Mesenchymal stem cell (in vitro differentiated cells and primary cell): ENCODE results near the gene DUSP1.
A peak's percentile ranks its signal among the peaks of the same experiment; 100 is the strongest.

Experiments used
- DNase-seq: peaks from one replicate; pipeline ENCODE4 v3.0.0-alpha.2; 2013
- H2AFZ ChIP-seq: one replicate; pipeline ENCODE4 v1.6.1; 2013; ENCODE audit warnings: low read depth, mild to moderate bottlenecking, control low read depth, inconsistent platforms, low read length, moderate library complexity
- H2AK5ac ChIP-seq: 2 replicates; pipeline ENCODE4 v1.6.1; 2013; ENCODE audit warnings: low read length, moderate library complexity, mild to moderate bottlenecking, inconsistent platforms; ENCODE audit not compliant: severe bottlenecking
- H2BK120ac ChIP-seq: one replicate; pipeline ENCODE4 v1.6.1; 2013; ENCODE audit warnings: low read depth, mild to moderate bottlenecking, inconsistent platforms, low read length, moderate library complexity
- H2BK12ac ChIP-seq, 2 experiments: one replicate each; pipeline ENCODE4 v1.6.1; 2013; ENCODE audit warnings: inconsistent platforms in 2 of 2, low read length in 2 of 2, mild to moderate bottlenecking in 2 of 2, moderate library complexity in 2 of 2, control low read depth in 1 of 2
- H2BK15ac ChIP-seq: one replicate; pipeline ENCODE4 v1.6.1; 2013; ENCODE audit warnings: mild to moderate bottlenecking, low read depth, inconsistent platforms; ENCODE audit not compliant: poor library complexity, severe bottlenecking
- H2BK5ac ChIP-seq: 2 replicates; pipeline ENCODE4 v1.6.1; 2013; ENCODE audit warnings: low read depth, mild to moderate bottlenecking, low read length, control low read depth, inconsistent platforms; ENCODE audit not compliant: poor library complexity, severe bottlenecking
- H3K14ac ChIP-seq, 2 experiments: one replicate each; pipeline ENCODE4 v1.6.1; 2013; ENCODE audit warnings: inconsistent platforms in 2 of 2, low read length in 2 of 2, control low read depth in 1 of 2, mild to moderate bottlenecking in 1 of 2, moderate library complexity in 1 of 2
- H3K18ac ChIP-seq, 2 experiments: one replicate each; pipeline ENCODE4 v1.6.1; 2013; ENCODE audit warnings: inconsistent platforms in 2 of 2, low read length in 2 of 2, control low read depth in 1 of 2, low read depth in 1 of 2, mild to moderate bottlenecking in 1 of 2
- H3K23ac ChIP-seq, 2 experiments: one replicate each; pipeline ENCODE4 v1.6.1; 2013; ENCODE audit warnings: inconsistent platforms in 2 of 2, low read length in 2 of 2, mild to moderate bottlenecking in 2 of 2, moderate library complexity in 2 of 2, control low read depth in 1 of 2
- H3K27ac ChIP-seq: 2 replicates; pipeline ENCODE4 v1.5.1; 2013; ENCODE audit warnings: mild to moderate bottlenecking, moderate library complexity, low read length, control low read depth, inconsistent platforms; ENCODE audit not compliant: poor library complexity, severe bottlenecking
- H3K27me3 ChIP-seq, 2 experiments: 2 replicates each; pipeline versions ENCODE4 v1.6.1 to v1.7.0; 2013; ENCODE audit warnings: low read length in 2 of 2, mild to moderate bottlenecking in 2 of 2, moderate library complexity in 2 of 2, control low read depth in 1 of 2, inconsistent platforms in 1 of 2; ENCODE audit not compliant: control insufficient read depth in 1 of 2, insufficient read depth in 1 of 2
- H3K36me3 ChIP-seq, 2 experiments: 2 replicates each; pipeline versions ENCODE4 v1.6.1 to v1.7.0; 2013; ENCODE audit warnings: low read length in 2 of 2, control low read depth in 1 of 2, inconsistent platforms in 1 of 2, low read depth in 1 of 2, mild to moderate bottlenecking in 1 of 2; ENCODE audit not compliant: insufficient read depth in 2 of 2, control insufficient read depth in 1 of 2
- H3K4ac ChIP-seq, 2 experiments: one replicate each; pipeline ENCODE4 v1.6.1; 2013; ENCODE audit warnings: inconsistent platforms in 2 of 2, low read length in 2 of 2, mild to moderate bottlenecking in 2 of 2, moderate library complexity in 2 of 2, control low read depth in 1 of 2, low read depth in 1 of 2
- H3K4me1 ChIP-seq: 2 replicates; pipeline ENCODE4 v1.6.1; 2013; ENCODE audit warnings: low read depth, low read length, control low read depth; ENCODE audit not compliant: control insufficient read depth, insufficient read depth
- H3K4me2 ChIP-seq: 2 replicates; pipeline ENCODE4 v1.6.1; 2013; ENCODE audit warnings: low read length, mild to moderate bottlenecking, inconsistent platforms; ENCODE audit not compliant: poor library complexity, severe bottlenecking
- H3K4me3 ChIP-seq, 2 experiments: 2 replicates each; pipeline versions ENCODE4 v1.5.1 to v1.7.0; 2013; ENCODE audit warnings: low read length in 2 of 2, mild to moderate bottlenecking in 2 of 2, control low read depth in 1 of 2, low read depth in 1 of 2; ENCODE audit not compliant: insufficient read depth in 1 of 2
- H3K79me1 ChIP-seq: replicated peaks from 2 replicates; pipeline ENCODE4 v1.6.1; 2013; ENCODE audit warnings: mild to moderate bottlenecking, control low read depth, low read length, inconsistent platforms; ENCODE audit not compliant: poor library complexity, severe bottlenecking
- H3K9ac ChIP-seq: 2 replicates; pipeline ENCODE4 v1.7.0; 2013; ENCODE audit warnings: mild to moderate bottlenecking, low read length, moderate library complexity
- H3K9me3 ChIP-seq: 2 replicates; pipeline ENCODE4 v1.7.0; 2013; ENCODE audit warnings: mild to moderate bottlenecking, low read length; ENCODE audit not compliant: control insufficient read depth
- H4K8ac ChIP-seq: one replicate; pipeline ENCODE4 v1.6.1; 2013; ENCODE audit warnings: inconsistent platforms, mild to moderate bottlenecking, low read length, moderate library complexity
- H4K91ac ChIP-seq: one replicate; pipeline ENCODE4 v1.6.1; 2013; ENCODE audit warnings: mild to moderate bottlenecking, low read length, inconsistent platforms
- WGBS: methylation state at CpG from one replicate; pipeline ENCODE4 v1.1.7; 2013; ENCODE audit warnings: mixed read lengths; 5-methylcytosine and 5-hydroxymethylcytosine counted together

DUSP1 gene

DNA sequence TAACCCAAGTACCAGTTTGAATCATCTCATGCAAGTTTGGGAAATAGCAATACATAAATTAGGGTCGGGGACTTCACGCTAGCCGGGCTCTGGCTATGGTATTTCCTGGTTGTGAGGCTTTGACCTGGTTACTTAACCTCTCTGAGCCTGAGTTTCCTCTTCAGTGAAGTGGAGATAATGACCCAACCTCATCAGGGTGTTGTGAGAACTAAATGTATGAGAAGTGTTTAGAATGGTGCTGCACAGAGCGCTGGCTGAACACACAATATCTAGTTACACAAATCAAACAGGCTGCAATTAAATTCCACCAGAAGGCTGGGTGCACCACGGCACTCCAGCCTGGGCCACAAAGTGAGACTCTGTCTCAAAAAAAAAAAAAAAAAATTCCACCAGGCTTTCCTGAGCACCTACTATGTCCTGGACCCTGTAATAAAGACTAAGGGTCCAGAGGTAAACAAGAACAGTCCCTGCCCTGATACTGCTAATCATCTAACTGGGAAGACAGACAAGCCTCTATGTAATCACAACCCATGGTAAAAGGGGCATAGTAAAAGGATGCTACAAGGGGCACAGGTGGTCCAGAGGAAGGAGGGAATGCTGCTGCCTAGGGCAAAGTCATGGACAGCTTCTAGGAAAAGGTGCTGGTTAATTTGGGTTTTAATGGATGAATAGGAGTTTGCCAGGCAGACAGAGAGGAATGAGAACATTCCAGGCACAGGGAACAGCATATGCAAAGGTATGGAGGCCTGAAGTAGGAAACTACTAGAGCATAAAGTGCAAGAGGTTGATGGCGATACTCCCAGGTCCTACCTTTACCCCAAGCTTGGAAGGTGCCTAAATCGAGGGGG lies 27.7 kb downstream of the DUSP1 start:
- 55% methylated on average over 7 of the region's 7 CpGs for WGBS
- no peak overlapping the region for H4K91ac ChIP-seq
- H3K27ac ChIP-seq = no peak overlapping the region
- no peak overlapping the region for H3K4me3 ChIP-seq
- H3K14ac ChIP-seq = no peak overlapping the region
- H3K27me3 ChIP-seq = no peaks in the 10 kb centered on the region
- peak overlapping the region; percentile 24 for H2AFZ ChIP-seq
- H3K79me1 ChIP-seq = no peaks in the 10 kb centered on the region
- H3K4me2 ChIP-seq = no peak overlapping the region
- H2BK120ac ChIP-seq = no peak overlapping the region
- H2BK5ac ChIP-seq = no peak overlapping the region
- peak overlapping the region; percentile 86 for H2AK5ac ChIP-seq
- no peak overlapping the region for H4K8ac ChIP-seq
- no peak overlapping the region for H3K23ac ChIP-seq
- no peak overlapping the region for H3K9ac ChIP-seq
- H2BK15ac ChIP-seq = no peak overlapping the region
- H3K4me1 ChIP-seq = peaks cover 9% of the 10 kb centered on the region
- H3K18ac ChIP-seq = no peak overlapping the region
- peaks cover 5% of the 10 kb centered on the region for H3K9me3 ChIP-seq
- DNase-seq = peak; percentile 74
- peak overlapping the region in 1 of 2 experiments; percentile 6 for H2BK12ac ChIP-seq
- H3K4ac ChIP-seq = no peak overlapping the region
- no peaks in the 10 kb centered on the region for H3K36me3 ChIP-seq

DNA sequence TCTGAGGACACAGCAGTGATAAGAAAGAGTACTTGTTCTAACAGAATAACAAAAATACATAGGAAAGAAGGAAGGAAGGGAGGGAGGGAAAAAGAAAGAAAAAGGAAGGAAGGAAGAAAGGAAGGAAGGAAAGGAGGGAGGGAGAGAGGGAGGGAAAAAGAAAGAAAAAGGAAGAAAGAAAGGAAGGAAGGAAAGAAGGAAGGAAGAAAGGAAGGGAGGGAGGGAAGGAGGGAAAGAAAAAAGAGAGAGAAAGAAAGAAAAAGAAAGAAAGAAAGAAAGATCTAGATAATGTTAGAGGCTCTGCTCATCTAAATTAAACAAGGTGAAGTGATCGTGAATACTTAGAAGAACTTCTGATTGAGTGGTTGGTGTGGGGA lies 29.8 kb downstream of the DUSP1 start:
- Histone ChIP-seq H3K4me2 (no peak overlapping the region), H3K36me3 (no peaks in the 10 kb centered on the region), H3K23ac (no peak overlapping the region), H2AK5ac (peak overlapping the region; percentile 66), H3K9me3 (no peaks in the 10 kb centered on the region), H2AFZ (no peak overlapping the region), H3K9ac (peak overlapping the region; percentile 89), H2BK5ac (peak overlapping the region; percentile 60), H2BK120ac (no peak overlapping the region), H3K79me1 (no peaks in the 10 kb centered on the region), H2BK15ac (no peak overlapping the region), H3K4me1 (peaks cover 13% of the 10 kb centered on the region), H3K14ac (no peak overlapping the region), H3K18ac (no peak overlapping the region), H2BK12ac (peak overlapping the region in 1 of 2 experiments; percentile 17), H3K27ac (peak overlapping the region; percentile 89), H3K27me3 (no peaks in the 10 kb centered on the region), H3K4me3 (no peak overlapping the region), H3K4ac (no peak overlapping the region), H4K8ac (peak overlapping the region; percentile 66), H4K91ac (no peak overlapping the region)
- 90% methylated on average over 1 of the region's 1 CpG for WGBS
- DNase-seq = no peak

DNA sequence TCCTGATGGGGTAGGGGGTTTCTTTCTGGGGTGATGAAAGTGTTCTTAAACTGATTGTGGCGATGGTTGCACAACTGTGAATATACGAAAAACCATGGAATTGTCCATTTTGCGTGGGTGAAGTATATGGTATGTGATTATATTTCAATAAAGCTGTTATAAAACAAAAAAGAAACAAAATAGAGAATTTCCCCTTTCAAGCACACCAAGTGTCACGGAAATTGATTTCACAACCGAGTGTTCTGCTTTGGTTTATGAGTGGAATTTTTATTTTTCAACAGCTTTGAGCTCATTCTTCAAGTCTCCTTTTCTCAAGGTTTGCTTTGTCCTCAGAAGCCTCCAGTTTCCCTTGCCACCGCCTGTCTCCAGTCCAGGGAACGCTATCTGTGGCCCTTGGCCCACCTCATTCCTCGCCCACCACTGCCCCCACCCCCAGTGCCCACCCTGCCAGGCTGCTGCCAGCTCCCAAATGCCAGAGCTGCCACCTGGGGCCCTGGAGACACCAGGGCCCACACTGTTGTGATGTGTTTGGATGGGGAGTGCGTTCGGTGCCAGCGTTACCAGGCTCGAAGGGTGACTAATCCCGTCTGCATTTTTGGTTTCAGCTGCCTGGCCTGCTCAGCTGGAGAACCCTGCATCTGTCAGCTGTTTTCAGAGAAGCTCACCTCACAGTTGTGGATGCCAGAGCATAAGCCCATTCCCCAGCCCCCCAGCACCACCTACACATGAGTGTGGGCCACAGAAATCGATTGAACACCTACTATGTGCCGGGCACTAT lies 30.4 kb downstream of the DUSP1 start:
- Histone ChIP-seq H2BK5ac (peak overlapping the region; percentile 77), H3K79me1 (no peaks in the 10 kb centered on the region), H3K4me2 (no peak overlapping the region), H3K14ac (no peak overlapping the region), H3K4ac (no peak overlapping the region), H2BK15ac (no peak overlapping the region), H3K18ac (no peak overlapping the region), H3K36me3 (no peaks in the 10 kb centered on the region), H2AFZ (no peak overlapping the region), H3K4me1 (peaks cover 17% of the 10 kb centered on the region), H4K8ac (peak overlapping the region; percentile 66), H3K27ac (peak overlapping the region; percentile 89), H2BK12ac (no peak overlapping the region), H4K91ac (no peak overlapping the region), H2BK120ac (no peak overlapping the region), H3K27me3 (no peaks in the 10 kb centered on the region), H3K4me3 (no peak overlapping the region), H3K9ac (peak overlapping the region; percentile 89), H2AK5ac (peak overlapping the region; percentile 92), H3K23ac (no peak overlapping the region), H3K9me3 (no peaks in the 10 kb centered on the region)
- DNase-seq = peak; percentile 94
- WGBS = 48% methylated on average over 9 of the region's 15 CpGs

DNA sequence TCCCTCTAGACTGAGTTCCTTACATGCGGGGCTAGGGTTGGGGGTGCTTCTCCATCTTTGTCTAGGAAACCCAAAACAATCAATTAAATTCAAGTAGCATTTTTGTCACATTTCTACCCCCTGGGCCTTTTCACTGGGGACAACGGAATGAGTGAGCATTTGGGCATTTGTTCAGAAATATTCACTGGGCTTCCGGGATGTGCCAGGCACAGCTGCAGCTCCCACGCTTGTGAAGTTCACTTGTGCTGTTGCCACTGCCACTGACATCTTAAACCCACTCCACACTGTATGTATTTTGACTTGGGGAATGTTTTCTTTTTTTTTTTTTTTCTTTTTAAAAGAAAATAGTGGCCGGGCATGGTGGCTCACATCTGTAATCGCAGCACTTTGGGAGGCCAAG lies 31.6 kb downstream of the DUSP1 start:
- no peaks in the 10 kb centered on the region for H3K27me3 ChIP-seq
- no peak overlapping the region for H4K8ac ChIP-seq
- H3K79me1 ChIP-seq = no peaks in the 10 kb centered on the region
- no peak overlapping the region for H3K14ac ChIP-seq
- DNase-seq = no peak
- no peak overlapping the region for H2AFZ ChIP-seq
- no peak overlapping the region for H3K4ac ChIP-seq
- no peak overlapping the region for H3K23ac ChIP-seq
- no peak overlapping the region for H4K91ac ChIP-seq
- no peak overlapping the region for H3K4me3 ChIP-seq
- no peak overlapping the region for H3K4me2 ChIP-seq
- no peak overlapping the region for H3K18ac ChIP-seq
- no peaks in the 10 kb centered on the region for H3K36me3 ChIP-seq
- no peak overlapping the region for H3K27ac ChIP-seq
- H2BK5ac ChIP-seq = no peak overlapping the region
- H2BK15ac ChIP-seq = no peak overlapping the region
- H3K9ac ChIP-seq = no peak overlapping the region
- peak overlapping the region; percentile 71 for H2AK5ac ChIP-seq
- WGBS = 77% methylated on average over 6 of the region's 6 CpGs
- H3K9me3 ChIP-seq = no peaks in the 10 kb centered on the region
- H2BK120ac ChIP-seq = no peak overlapping the region
- peaks cover 27% of the 10 kb centered on the region for H3K4me1 ChIP-seq
- H2BK12ac ChIP-seq = no peak overlapping the region
